ENCODE results near the gene PARS2. TPM values are rescaled to one million over a fixed set of nuclear protein-coding genes. Genes with fewer than 3 reads are reported as not detected.

Gene PARS2
- total RNA-seq, 1 donor from 2014 or later = 7.1 TPM

- no peak for TF ChIP-seq CTCF (conservative IDR thresholded peaks at IDR 0.05)
- H3K4me3 Mint-ChIP-seq = no peak overlapping the region
- H3K9me3 Mint-ChIP-seq = no peaks in the 10 kb centered on the region
- H3K27me3 Mint-ChIP-seq (ENCODE audit: low read depth) = no peaks in the 10 kb centered on the region
- H3K27ac Mint-ChIP-seq (ENCODE audit: unreplicated experiment) = no peak overlapping the region
- DNase-seq (ENCODE audit: low read depth, low spot score) = no peak
- H3K36me3 Mint-ChIP-seq (ENCODE audit: low read depth) = no peaks in the 10 kb centered on the region
- no peaks in the 10 kb centered on the region for H3K4me1 Mint-ChIP-seq
Measured at GRCh38 chr1:54754486-54755285, 9.6 kb downstream of the PARS2 start.

GRCh38 chr1:54754045-54754444 is 10.3 kb downstream of the PARS2 start:
- DNase-seq (ENCODE audit: low read depth, low spot score) = no peak
- no peak for TF ChIP-seq CTCF (conservative IDR thresholded peaks at IDR 0.05)
- Mint-ChIP-seq H3K9me3 (no peaks in the 10 kb centered on the region), H3K27ac (ENCODE audit: unreplicated experiment) (no peak overlapping the region), H3K27me3 (ENCODE audit: low read depth) (no peaks in the 10 kb centered on the region), H3K4me1 (no peaks in the 10 kb centered on the region), H3K36me3 (ENCODE audit: low read depth) (no peaks in the 10 kb centered on the region), H3K4me3 (no peak overlapping the region)

- no peaks in the 10 kb centered on the region for H3K27me3 Mint-ChIP-seq (ENCODE audit: low read depth)
- no peak overlapping the region for H3K27ac Mint-ChIP-seq (ENCODE audit: unreplicated experiment)
- H3K36me3 Mint-ChIP-seq (ENCODE audit: low read depth) = no peaks in the 10 kb centered on the region
- H3K4me3 Mint-ChIP-seq = no peak overlapping the region
- no peaks in the 10 kb centered on the region for H3K4me1 Mint-ChIP-seq
- H3K9me3 Mint-ChIP-seq = no peaks in the 10 kb centered on the region
- TF ChIP-seq CTCF (conservative IDR thresholded peaks at IDR 0.05) = no peak
- DNase-seq (ENCODE audit: low read depth, low spot score) = no peak
Measured at GRCh38 chr1:54751426-54751825, 12.9 kb downstream of the PARS2 start.

- H3K9me3 Mint-ChIP-seq = no peaks in the 10 kb centered on the region
- no peak overlapping the region for H3K4me3 Mint-ChIP-seq
- TF ChIP-seq CTCF (conservative IDR thresholded peaks at IDR 0.05) = no peak
- no peak overlapping the region for H3K27ac Mint-ChIP-seq (ENCODE audit: unreplicated experiment)
- no peaks in the 10 kb centered on the region for H3K4me1 Mint-ChIP-seq
- no peaks in the 10 kb centered on the region for H3K36me3 Mint-ChIP-seq (ENCODE audit: low read depth)
- H3K27me3 Mint-ChIP-seq (ENCODE audit: low read depth) = no peaks in the 10 kb centered on the region
- no peak for DNase-seq (ENCODE audit: low read depth, low spot score)
Measured at GRCh38 chr1:54750596-54750995, 13.7 kb downstream of the PARS2 start.

- H3K9me3 Mint-ChIP-seq = no peaks in the 10 kb centered on the region
- no peaks in the 10 kb centered on the region for H3K36me3 Mint-ChIP-seq (ENCODE audit: low read depth)
- DNase-seq (ENCODE audit: low read depth, low spot score) = no peak
- no peaks in the 10 kb centered on the region for H3K4me1 Mint-ChIP-seq
- no peak overlapping the region for H3K27ac Mint-ChIP-seq (ENCODE audit: unreplicated experiment)
- no peak for TF ChIP-seq CTCF (conservative IDR thresholded peaks at IDR 0.05)
- no peaks in the 10 kb centered on the region for H3K27me3 Mint-ChIP-seq (ENCODE audit: low read depth)
- no peak overlapping the region for H3K4me3 Mint-ChIP-seq
Measured at GRCh38 chr1:54748094-54748835, 16.1 kb downstream of the PARS2 start.
